Nephron progenitor cell (in vitro differentiated cells): ENCODE data around the gene CHMP6.

Source experiments
- DNase-seq: peaks from one replicate; pipeline ENCODE4 v3.0.0; 2021
- H3K27ac Mint-ChIP-seq: 2 replicates; pipeline ENCODE4 v1.8.0; 2021; ENCODE audit warnings: mild to moderate bottlenecking, moderate library complexity, mixed read lengths
- H3K27me3 Mint-ChIP-seq: 2 replicates; pipeline ENCODE4 v1.8.0; 2021; ENCODE audit warnings: mild to moderate bottlenecking, low read depth, mixed read lengths; ENCODE audit not compliant: poor library complexity
- H3K36me3 Mint-ChIP-seq: 2 replicates; pipeline ENCODE4 v1.8.0; 2021; ENCODE audit warnings: low read depth, mixed read lengths
- H3K4me1 Mint-ChIP-seq: 2 replicates; pipeline ENCODE4 v1.8.0; 2021; ENCODE audit warnings: mixed read lengths
- H3K4me3 Mint-ChIP-seq: 2 replicates; pipeline ENCODE4 v1.8.0; 2021; ENCODE audit warnings: mild to moderate bottlenecking, moderate library complexity, mixed read lengths
- H3K9me3 Mint-ChIP-seq: 2 replicates; pipeline ENCODE4 v1.8.0; 2021; ENCODE audit warnings: mild to moderate bottlenecking, moderate library complexity, mixed read lengths
- CTCF ChIP-seq: fragments of 200-600 bp; sonication (generic); IDR thresholded peaks from 2 replicates; pipeline ENCODE4 v1.5.0; 2021; ENCODE audit warnings: antibody characterized with exemption

Gene CHMP6

GRCh38 chr17:81049372-81049911, 57.8 kb downstream of the CHMP6 start:
- H3K36me3 Mint-ChIP-seq, result peaks cover 2% of the 10 kb centered on the region
- peak overlapping the region; percentile 64 for H3K27ac Mint-ChIP-seq
- H3K4me3 Mint-ChIP-seq, result peak overlapping the region; percentile 61
- peaks cover 75% of the 10 kb centered on the region for H3K4me1 Mint-ChIP-seq
- TF ChIP-seq CTCF, result no peak
- peaks cover 4% of the 10 kb centered on the region for H3K27me3 Mint-ChIP-seq
- DNase-seq, result no peak
- H3K9me3 Mint-ChIP-seq, result no peaks in the 10 kb centered on the region
